Activated gamma-delta T cell (primary cell): ENCODE results near the gene MTERF2.

Experiments
- DNase-seq: peaks from one replicate; lab custom pipeline; 2025; lab: John Stamatoyannopoulos, UW

The MTERF2 gene

DNA sequence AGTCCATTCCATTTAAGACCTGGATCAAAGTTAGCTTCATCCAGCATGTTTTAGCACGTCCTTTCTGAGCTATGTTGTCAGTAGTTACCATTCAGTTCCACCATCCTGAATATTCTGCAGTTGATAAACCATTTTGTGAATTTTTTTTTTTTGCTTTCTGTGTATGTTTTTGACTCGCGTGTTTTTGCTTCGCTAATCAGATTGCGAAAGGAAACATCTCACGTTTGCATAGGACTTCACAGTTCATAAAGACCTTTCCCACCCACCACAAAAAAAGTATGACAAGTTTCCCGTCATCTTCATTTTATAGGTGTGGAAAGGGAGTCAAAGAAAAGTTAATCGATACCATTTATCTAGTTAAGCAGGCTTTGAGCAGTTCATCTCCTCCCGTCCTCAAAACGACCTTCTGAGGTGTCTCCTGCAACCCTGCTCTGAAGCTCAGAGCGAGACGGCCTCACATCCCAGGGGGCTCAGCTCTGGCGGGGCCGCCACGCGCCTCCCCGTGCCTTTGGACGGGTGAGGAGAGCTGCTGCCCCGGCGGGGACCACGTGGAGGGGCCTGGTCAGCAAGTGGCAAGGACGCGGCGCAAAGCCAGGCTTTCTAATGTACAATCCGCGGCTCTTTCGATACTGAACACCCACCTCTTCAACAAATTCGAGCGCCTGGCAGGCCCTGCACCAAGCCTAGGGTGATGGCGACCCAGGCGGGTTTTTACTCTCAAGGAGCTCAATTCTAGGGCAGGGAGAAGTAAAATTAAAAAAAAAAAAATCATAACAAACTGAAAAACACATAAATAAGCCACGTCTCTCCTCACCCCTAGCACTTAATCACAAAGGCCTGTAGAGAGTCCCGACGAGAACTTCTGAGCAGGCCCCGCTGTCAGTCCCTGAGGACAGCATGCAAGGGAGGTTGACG lies 32.2 kb downstream of the MTERF2 start:
- DNase-seq: no peak

- no peak for DNase-seq
These were observed 33.3 kb downstream of the MTERF2 start for GRCh38 chr12:106953352-106954250.

- DNase-seq: no peak
These were observed 36.4 kb downstream of the MTERF2 start for GRCh38 chr12:106950591-106950990.

DNA sequence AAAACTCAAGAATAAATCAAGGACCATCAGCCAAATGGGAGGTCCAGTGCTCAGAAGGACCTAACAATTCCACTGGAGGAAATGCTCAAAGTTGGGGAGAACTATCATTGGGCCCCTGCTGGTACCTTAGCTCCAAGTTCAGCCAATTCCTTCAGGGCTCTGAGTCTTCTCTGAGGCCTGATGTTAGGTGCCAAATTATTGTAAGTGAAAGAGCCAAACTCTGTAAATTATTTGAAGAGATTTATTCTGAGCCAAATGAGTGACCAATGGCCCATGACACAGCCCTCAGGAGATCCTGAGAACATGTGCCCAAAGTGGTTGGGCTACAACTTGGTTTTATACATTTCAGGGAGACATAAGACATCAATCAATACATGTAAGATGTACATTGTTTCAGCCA lies 39.5 kb downstream of the MTERF2 start:
- no peak for DNase-seq

DNA sequence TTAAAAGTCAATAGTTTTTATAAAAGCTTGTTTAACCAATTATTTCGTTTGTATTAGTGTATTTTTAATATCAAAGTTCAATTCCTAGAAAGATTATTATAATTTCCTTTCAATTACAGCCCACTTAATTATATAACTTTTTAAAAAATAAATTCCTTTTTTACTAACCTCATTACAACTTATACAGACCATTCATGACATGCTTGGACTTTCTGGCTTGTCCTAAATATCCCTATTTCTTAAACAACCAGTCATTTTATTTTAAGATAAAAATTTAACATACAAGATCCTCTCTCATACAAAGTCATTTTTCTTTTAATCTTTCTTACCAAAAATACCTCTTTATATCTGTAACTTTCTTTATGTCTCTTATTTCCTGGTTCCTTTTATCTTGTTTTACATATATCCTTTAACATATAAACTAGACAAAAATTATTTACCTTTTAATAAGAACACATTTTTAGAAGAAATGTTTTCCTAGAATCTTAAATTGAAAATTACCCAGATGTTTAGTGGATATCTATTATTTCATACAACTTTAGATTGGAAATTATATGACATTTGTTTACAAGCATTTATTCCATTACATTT lies 41.6 kb downstream of the MTERF2 start:
- DNase-seq: no peak

DNA sequence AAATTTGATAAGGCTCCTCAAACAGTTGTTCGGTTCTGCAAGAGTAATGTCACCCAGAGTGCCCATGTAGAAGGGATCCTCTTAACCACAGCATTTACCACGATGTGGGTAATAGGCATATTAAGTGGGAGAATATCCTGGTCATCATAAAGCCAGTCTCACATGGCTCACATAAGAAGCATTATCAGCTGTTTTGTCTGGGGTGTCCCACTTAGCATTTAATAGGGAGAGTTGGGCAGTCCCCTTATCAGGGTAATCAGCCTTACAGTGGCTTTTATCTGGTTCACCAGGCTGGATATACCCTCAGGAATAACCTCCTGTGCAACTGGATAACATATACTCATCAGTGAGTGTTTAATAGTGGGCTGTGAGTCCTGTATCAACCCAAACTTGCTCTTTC lies 44.2 kb downstream of the MTERF2 start:
- no peak for DNase-seq

DNA sequence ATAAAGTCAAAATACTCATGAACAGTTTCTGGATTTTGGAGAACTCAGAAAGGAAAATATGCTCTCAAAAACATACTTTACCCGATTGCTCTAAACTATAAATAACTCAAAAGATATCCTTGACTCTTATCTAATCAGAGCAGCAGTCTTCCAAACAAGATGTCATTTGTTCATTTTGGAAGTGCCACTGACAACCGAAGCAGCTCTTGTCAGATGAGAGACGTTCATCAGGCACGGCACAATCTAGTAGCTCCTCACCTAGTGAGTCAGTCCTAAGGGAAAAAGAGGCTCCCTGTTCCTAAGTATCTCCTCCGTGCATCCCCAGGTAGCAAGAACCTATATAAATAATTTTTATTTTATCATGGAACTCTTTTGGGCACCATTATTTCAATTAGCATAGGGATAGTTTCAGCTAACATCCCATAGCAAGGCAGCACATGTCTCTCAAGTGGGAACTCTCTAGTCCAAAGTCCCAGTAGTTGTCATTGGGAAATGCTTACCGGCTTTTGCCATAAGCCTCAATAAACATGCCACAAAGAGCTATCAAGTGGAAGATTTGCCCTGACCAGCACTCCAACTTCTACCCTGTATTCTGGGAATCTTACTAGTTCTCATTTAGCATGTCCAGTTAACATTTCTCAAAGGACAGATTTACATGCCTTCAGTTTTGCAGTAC lies 45.3 kb downstream of the MTERF2 start:
- DNase-seq: no peak

DNA sequence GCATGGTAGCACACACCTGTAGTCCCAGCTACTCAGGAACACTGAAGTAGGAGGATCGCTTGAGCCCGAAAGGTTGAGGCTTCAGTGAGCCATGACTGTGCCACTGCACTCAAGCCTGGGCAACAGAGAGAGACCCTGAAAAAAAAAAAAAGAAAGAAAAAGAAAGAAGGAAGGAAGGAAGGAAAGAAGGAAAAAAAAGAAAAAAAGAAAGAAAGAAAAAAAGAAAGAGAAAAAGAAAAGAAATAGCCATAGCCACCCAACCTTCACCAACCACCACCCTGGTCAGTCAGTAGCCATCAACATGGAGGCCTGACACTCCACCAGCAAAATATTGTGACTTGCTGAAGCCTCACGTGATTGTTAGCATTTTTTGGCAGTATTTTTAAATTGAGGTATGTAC lies 52.7 kb downstream of the MTERF2 start:
- no peak for DNase-seq
